Mammary epithelial cell (primary cell): ENCODE measurements around the gene TMEM14A.

Experiments
- EZH2 ChIP-seq: IDR thresholded peaks from 2 replicates; pipeline ENCODE4 v1.6.1; 2012; ENCODE audit warnings: low read length, inconsistent platforms, borderline replicate concordance
- TF ChIP-seq, protein P1 (sequence below), 2 donors: IDR thresholded peaks in 1 of 2; conservative IDR thresholded peaks in 1 of 2; 2 replicates each; pipeline ENCODE4 v1.5.1; 2011 to 2012; ENCODE audit warnings: inconsistent platforms in 2 of 2, low read length in 2 of 2, mild to moderate bottlenecking in 2 of 2, control low read depth in 1 of 2, low read depth in 1 of 2; ENCODE audit not compliant: insufficient read depth in 1 of 2; ENCODE audit errors: extremely low read depth in 1 of 2

- TF ChIP-seq, protein P1, sequence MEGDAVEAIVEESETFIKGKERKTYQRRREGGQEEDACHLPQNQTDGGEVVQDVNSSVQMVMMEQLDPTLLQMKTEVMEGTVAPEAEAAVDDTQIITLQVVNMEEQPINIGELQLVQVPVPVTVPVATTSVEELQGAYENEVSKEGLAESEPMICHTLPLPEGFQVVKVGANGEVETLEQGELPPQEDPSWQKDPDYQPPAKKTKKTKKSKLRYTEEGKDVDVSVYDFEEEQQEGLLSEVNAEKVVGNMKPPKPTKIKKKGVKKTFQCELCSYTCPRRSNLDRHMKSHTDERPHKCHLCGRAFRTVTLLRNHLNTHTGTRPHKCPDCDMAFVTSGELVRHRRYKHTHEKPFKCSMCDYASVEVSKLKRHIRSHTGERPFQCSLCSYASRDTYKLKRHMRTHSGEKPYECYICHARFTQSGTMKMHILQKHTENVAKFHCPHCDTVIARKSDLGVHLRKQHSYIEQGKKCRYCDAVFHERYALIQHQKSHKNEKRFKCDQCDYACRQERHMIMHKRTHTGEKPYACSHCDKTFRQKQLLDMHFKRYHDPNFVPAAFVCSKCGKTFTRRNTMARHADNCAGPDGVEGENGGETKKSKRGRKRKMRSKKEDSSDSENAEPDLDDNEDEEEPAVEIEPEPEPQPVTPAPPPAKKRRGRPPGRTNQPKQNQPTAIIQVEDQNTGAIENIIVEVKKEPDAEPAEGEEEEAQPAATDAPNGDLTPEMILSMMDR (conservative IDR thresholded peaks at IDR 0.05 in 1 of 2, IDR thresholded peaks at IDR 0.05 in 1 of 2; ENCODE audit: extremely low read depth in 1 of 2, insufficient read depth in 1 of 2, low read depth in 1 of 2, low read length in 2 of 2) = no peak
- no peak for TF ChIP-seq EZH2
Measured at GRCh38 chr6:52663936-52664185, 7.1 kb upstream of the TMEM14A start.
